ENCODE results near the gene CDT1.

CDT1 gene

GRCh38 chr16:88803264-88803987, at the start of gene CDT1:
CDT1 (plus strand) TSS chr16:88803789; CDS start chr16:88803832, 43 bp downstream.
- peak; percentile 78 for DNase-seq

GRCh38 chr16:88754109-88754911, 49.3 kb upstream of the CDT1 start:
- DNase-seq, result no peak

- peak; percentile 27 for DNase-seq
These were observed 48.5 kb upstream of the CDT1 start for GRCh38 chr16:88754912-88755744.

- DNase-seq, result no peak
These were observed 47.7 kb upstream of the CDT1 start for GRCh38 chr16:88755745-88756443.

GRCh38 chr16:88758227-88758943, 45.2 kb upstream of the CDT1 start:
- DNase-seq, result no peak

GRCh38 chr16:88758944-88759244, 44.7 kb upstream of the CDT1 start:
- no peak for DNase-seq

GRCh38 chr16:88759245-88759975, 44.2 kb upstream of the CDT1 start:
- DNase-seq, result peak; percentile 53

GRCh38 chr16:88759976-88760350, 43.6 kb upstream of the CDT1 start:
- no peak for DNase-seq

GRCh38 chr16:88760424-88761142, 43.0 kb upstream of the CDT1 start:
- DNase-seq, result no peak

- no peak for DNase-seq
These were observed 42.5 kb upstream of the CDT1 start for GRCh38 chr16:88761143-88761534.

- DNase-seq, result no peak
These were observed 41.8 kb upstream of the CDT1 start for GRCh38 chr16:88761830-88762229.

- no peak for DNase-seq
These were observed 41.2 kb upstream of the CDT1 start for GRCh38 chr16:88762258-88762870.

- DNase-seq, result no peak
These were observed 40.6 kb upstream of the CDT1 start for GRCh38 chr16:88762941-88763340.

- no peak for DNase-seq
These were observed 40.0 kb upstream of the CDT1 start for GRCh38 chr16:88763502-88764053.

GRCh38 chr16:88764080-88764479, 39.5 kb upstream of the CDT1 start:
- DNase-seq, result no peak

- DNase-seq, result no peak
These were observed 38.7 kb upstream of the CDT1 start for GRCh38 chr16:88764913-88765349.

- no peak for DNase-seq
These were observed 36.6 kb upstream of the CDT1 start for GRCh38 chr16:88766975-88767374.

- DNase-seq, result no peak
These were observed 36.0 kb upstream of the CDT1 start for GRCh38 chr16:88767546-88768070.

- DNase-seq, result no peak
These were observed 35.4 kb upstream of the CDT1 start for GRCh38 chr16:88768071-88768783.

Data from CD4-positive, alpha-beta T cell treated with Interleukin-4 for 4 hours (primary cell).